Activated T-cell treated with anti-CD3 and anti-CD28 coated beads, Interleukin-2, amount 50 U/mL, for 1 hour (primary cell): ENCODE measurements around the gene SLC25A39.

Source experiments
- DNase-seq: peaks from one replicate; pipeline ENCODE4 v3.0.0-alpha.2; 2020

The SLC25A39 gene

DNA sequence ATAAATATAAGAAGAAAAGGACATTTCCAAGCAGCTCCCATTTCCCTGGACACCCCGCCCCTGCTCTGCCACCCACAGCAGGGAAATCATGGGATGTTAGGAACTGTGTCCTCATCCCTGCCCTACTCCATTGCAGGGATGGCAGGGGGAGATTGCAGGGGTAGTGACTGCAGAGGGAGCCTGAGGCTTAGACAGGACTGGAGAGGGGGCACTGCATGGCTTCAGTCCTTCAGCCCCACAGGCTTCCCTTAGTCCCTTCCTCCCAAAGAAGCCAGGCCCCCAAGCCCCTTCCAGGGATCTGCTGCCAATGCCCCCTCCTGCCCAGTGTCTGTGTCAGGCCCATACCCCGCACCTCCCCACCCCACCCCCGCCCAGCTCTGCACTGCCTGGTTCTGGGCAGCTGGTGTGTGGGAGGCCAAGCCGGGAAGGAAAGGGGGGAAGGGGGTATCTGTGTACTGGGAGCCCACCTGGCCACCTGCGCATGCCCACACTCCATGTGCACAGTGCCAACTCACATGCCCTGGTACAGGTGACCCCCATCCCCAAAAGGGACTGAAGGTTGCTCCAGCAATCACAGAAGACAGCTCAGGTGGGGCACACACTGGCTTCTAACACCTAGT is 13.0 kb downstream of the SLC25A39 start:
- DNase-seq = no peak

DNA sequence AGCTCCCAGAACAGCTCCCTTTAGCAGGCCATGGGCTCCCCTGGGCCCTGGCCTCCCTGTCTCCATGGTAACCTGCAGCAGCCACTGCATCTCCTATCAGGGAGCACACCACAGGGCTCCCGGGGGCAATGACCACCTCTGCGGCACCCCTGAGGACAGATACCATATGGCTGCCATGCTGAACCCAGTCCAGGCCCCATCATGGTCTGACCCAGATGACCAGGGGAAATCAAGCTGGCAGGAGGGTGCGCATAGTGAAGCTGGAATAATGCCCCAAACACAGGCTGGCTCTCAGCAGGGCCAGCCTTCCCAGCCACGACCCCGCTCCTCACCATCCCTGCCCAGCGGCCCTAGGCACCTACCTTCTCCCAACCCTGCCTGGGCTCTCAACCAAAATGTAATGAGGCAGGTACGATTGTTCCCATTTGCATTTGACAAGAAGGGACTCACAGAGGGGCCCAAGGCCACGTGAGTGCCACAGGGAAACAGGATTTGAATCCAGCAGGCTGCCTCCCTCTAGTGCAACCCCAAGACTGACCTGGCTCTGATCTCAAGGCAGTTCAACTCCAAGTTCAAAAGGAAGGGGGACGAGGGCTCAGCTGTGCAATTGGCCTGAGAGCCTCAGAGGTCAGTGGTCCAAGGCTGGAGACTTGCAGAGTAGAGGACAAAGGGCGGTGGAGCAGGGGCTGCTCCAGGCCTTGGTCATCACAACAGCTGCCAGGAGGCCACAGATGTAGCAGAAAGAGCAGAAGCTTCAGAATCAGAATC is 13.8 kb downstream of the SLC25A39 start:
- DNase-seq = no peak

DNA sequence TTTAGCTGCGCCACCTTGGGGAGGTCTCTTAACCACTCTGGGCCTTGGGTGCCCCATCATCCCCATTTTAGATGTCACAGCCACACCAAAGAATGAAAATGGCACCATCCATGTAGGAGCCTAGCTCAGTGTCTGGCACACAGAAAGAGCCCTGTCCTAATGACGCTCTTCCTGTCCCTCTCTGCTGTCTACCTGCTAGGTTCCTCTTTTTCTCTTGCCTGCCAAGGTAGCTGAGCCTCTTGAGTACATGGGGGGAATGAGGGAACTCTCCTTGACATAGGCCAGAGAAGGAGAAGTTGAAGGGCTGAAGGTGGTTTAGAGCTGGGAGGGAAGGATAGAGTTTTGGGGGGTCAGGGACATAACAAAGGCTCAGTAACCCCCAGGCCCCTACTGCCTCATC is 14.4 kb downstream of the SLC25A39 start:
- no peak for DNase-seq

DNA sequence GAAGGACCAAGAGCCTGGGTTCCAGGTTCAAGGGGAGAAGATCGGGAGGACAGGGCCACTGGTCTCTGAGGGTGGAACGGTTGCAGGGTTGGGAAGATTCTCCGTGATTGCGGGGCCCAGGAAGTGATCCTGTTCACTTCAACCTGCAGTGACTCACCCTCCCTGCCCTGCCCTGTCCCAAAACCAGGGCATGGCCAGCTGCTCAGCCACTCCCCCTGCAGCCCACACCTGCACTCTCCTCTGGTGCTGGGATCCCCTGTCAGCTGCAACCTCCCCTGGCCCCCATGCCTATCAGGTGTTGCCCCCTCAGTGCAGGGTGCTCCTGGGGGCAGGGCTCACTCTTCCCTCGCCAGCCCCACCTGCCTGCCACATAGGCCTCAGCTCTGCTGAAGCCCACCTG is 15.2 kb downstream of the SLC25A39 start:
- DNase-seq = no peak

DNA sequence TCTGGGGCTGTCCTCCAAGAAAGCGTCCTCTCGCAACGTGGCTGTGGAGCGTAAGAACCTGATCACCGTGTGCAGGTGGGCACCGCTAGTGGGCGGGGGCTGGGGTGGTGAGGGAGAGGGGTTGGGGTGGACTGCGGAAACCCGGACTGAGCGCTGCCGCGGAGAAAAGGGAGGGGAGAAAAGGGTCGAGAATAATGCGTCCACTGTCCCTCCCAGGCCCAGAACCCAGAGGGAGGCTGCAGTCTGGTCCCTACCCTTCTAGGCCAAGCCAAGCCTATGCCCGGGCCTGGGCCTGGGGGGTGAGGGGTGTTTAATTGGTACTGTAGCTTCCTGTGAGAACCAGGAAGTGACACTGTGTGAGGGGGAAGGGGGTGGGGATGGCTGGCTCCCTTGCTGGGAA is 15.8 kb downstream of the SLC25A39 start:
- no peak for DNase-seq

DNA sequence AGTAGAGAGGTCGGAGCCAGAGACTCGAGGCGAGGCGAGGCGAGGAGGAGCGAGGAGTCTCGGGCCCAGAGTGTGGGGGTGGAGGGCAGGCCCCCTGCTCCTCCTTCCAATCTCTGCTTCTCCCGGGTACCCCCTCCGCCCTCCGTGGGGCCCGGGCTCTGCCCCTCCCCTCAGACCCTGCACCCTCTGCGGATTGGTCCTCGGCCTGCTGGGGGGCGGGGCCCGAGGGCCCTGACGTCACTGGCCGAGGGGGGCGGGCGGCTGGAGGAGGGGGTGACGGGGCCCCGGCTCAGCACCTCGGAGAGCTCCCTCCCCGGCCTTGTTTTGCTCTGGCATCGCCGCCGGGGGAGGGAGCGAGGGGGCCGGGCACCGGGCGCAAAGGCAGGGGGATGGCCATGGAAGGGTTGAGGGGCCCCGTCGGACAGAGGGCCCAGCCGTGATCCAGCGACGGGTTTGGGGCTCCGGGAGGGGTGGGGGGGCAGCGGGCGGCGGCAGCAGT is 16.3 kb downstream of the SLC25A39 start, which contains the start of gene RUNDC3A:
TSS of gene RUNDC3A (plus strand) at position 282 of the 499 bp plus-strand sequence. CDS start 232 bp downstream, outside the sequence.
- DNase-seq = peak; percentile 92

DNA sequence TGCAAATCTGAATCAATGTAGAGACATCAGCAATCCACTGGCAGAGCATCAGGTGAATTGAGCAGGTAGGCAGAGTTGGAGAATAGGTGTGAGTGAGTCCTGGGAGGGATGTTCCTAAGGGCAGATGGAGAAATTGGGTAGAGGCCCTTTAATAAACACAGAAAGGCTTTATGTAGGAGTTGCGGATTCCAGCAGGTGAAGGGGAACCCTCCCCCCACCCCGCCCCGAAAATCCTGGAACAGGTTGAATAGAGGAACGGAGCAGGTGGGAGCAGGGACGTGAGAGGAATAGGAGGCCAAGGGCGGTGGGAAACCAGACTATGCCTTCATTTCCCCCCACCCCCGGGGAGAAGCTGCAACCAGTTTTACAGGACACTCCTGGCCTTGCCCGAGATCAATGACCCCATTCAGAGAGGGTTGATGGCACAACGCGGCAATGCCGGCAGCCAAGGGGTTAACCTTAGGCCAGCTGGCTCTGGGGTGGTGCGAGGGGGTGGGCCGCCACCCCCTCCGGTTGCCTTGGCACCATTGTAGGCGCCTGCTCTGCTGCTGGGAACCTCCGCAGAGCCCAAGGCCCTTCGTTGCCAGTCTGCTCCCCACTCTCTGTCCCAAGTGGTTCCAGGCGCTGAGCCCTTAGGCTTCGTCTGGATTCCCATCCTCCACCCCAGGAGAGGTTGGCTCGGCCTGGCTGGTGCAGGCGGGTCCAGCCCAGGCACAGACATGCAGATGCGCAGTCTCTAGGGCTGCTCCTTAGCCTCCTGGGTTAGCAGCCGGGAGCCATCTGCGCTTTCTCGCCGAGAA is 17.0 kb downstream of the SLC25A39 start:
- DNase-seq = no peak

DNA sequence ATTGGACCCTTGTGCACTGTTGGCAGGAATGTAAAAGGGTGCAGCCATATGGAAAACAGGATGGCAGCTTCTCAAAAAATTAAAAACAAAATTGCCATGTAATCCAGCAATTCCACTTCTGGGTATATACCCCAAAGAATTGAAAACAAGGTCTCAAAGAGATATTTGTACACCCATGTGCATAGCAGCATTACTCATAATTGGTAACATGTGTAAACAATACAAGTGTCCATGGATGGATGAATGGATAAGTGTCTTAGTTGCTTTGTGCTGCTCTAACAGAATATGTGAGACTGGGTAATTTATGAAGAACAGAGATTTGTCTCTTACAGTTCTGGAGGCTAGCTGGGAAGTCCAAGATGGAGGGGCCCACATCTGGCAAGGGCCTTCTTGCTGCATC is 20.0 kb downstream of the SLC25A39 start:
- no peak for DNase-seq

DNA sequence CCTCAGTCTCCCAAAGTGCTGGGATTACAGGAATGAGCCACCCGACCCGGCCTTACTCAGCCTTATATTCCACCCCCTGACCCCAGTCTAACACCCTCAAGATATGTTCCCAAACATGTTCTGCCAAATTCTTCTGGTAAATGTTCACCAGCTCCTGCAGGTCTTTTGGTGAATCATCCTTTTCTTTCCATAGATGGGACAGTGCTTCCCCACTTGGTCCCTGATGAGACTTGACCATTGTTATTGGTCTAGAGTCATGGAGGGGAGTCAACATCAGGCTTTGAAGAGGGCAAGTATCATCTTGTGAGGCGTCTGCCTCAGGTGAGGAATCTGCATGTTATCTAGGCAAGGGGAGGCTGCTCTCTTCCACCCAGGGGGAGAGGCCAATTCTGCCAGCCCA is 26.6 kb downstream of the SLC25A39 start:
- DNase-seq = no peak

DNA sequence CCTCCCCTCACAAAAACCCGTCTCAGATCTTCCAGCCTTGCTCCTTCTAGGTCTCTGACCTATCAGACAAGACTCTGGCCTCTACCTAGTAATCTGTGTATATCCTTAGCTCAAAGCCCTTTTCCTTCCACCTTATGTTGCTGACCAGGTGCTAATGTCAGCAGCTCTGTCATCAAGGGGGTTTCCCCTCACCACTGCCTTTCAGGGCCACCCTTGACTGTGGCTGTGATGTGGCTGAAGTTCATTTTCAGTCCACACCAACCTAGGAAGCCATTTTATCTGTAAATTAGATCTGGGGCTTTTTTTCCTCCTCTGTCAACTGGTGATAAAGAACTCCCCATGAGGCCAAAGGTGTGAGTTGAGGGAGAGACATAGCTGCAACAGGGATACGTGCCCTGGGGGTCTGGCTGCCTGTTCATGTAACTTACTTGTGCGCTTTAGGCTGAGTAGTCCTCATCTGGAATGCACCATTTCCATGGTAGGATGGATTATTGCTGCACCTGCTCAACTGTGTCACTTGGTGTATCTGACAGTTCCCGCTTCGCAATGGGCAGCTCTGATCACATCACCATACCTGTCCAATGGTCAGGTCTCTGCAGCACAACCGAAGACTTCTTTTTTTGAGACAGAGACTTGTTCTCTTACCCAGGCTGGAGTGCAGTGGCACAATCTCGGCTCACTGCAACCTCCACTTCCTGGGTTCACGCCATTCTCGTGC is 31.0 kb downstream of the SLC25A39 start:
- DNase-seq = no peak

DNA sequence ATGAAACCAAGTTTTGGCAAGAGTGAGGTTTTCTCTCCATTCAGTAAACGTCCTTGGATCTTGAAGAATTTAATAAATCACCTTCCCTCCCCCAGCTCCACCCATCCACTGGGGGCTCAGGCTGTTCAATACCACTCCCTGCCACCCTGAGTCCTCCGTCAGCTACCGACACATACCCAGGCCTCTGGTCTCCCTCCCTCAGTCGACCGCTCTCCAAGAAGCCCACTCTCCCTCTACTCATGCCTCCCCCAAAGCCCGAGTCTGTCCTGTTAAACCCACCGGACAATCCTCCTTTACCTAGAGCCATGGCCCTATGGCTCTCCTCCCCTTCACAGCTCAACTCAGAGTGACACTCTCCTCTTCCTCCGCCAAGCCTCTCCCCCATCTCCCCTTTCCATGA is 37.0 kb downstream of the SLC25A39 start:
- no peak for DNase-seq

DNA sequence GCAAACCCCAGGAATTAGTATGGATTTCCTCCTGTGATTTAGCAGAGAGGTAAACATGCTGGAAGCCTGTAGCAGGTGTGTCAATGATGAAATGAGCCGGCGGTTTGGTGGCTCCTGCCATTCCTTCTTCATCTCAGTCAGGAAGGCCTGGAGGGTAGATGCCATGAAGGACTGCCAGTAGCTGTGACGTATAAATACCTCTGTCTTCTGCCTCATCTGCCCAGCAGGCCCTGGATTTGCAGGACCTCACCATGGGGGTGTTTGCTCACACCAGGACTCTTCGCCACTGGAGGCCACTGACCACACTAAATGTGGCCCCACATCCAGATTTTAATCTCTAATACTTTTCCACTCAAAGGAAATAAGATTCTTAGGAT is 40.6 kb downstream of the SLC25A39 start:
- DNase-seq = no peak

DNA sequence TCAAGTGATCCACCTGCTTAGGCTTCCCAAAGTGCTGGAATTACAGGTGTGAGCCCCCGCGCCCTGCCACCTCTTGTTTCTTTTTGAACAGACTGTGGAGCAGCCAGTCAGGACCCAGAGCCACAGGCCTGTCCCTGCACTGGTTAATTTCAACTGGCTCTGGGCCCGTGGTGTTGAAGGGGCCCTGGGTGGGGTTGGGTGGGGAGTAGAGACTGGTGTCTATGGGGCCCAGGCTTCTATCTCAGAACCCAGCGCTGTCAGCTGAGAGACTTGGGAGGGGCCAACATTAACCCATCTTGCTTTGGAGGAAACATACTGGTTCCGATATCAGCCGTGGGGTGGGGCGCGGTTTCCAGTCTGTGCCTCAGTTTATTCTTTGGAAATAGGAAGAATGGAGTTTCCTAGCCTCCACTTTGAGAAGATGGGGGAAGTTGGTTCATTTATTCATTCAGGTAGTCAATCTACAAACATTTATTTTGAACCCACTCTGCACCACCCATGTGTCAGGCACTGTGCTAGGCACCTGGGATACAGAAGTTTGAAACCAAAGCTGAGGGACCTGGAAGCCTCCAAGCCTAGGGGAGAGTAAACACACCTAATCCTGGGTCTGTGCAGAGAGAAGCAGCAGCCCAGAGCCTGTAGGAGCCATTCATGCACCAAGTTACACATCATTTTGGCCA is 41.1 kb downstream of the SLC25A39 start:
- no peak for DNase-seq

DNA sequence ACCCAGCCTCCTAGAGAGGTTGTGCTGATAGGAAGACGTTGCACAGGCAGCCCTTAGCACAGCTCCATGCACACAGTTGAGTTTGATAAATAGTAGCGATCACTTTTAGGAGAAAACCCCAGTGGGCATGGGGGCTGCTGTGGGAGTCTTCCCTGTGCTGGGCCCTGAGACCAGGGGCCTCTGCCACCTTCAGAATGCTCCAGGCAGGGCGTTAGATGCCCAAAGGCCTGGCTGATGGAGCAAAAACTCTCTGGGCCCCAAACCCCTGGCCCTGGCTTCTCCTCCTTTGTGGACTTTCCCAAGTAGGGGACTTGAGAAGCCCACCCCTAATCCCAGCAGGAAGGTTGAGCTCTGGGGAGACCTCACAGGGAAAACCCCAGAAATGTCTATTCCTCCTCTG is 42.4 kb downstream of the SLC25A39 start:
- DNase-seq = no peak

DNA sequence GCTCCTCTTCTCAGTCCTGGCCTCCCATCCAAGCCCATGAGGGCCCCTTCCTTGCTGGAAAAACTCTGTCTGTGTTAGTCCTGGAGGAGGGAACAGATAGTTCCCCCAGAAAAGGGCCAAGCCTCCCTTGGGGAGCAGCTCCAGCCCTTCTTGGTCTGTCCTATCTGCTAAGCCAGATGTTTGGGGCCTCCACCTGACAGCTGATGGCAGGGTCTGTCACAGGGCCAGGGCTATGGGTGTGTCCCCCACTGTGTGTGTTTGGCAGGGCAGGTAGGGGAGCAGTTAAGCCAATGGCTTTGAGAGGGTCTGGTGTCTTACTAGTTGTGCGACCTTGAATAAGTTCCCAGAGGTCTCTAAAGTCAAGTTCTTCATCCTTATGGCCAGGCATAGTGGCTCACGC is 43.1 kb downstream of the SLC25A39 start:
- no peak for DNase-seq

DNA sequence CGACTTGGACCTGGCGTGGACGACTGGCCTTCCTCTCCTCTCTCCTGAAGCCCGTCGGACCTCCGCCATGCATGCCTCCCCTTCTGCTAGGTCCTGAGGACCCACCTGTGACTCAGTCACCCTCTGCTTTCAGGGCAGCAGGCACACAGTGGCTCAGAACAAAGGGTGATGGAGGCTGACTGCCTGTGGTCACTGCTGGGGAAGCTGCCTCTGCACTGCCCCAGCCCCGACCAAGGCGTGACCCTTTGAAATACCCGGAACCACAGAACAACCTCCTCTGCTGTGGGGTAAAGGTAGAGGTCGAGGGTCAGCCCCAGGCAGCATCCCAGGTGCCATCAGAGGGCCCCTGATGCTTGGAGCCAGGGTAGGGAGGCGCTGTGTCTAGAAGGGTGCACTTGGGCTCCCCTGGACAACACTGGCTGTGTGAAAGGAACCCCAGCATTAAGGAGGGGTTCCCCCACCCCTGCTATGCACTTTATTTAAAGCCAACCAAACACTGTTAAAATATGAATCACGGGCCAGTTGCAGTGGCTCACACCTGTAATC is 44.2 kb downstream of the SLC25A39 start:
- no peak for DNase-seq

DNA sequence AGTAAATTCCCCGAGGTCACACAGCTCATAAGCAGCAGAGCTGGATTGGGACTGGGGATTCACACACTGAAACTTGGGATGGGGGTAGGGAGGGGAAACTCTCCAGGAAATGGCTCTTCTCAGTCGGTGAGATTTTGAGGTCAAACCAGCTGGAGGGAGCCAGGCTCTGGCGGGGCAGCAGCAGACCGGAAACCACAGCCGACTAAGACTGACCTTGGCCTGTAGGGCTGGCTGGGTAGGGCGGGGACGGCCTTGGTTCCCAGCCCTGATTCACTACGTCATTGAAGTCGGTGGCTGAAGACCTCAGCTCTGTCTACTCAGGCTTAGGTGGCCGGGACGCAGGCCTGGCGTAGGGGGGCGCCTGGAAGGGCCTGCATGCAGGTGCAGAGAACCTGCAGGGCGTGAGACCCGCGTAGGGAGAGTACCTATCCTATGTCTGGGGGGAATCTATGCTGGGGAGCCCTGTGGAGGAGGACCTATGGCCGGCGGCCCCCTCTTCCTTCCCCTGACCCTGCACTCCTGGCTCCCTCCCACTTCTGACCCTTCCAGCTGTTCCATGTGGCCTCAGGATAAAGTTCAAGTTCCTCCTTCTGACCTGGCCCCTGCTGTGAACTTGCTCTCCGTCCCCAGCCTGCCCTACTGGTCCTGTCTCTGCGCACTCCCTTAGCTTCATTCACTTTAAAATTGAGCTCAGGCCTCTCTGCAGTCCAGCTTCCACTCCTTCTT is 44.8 kb downstream of the SLC25A39 start:
- DNase-seq = no peak

DNA sequence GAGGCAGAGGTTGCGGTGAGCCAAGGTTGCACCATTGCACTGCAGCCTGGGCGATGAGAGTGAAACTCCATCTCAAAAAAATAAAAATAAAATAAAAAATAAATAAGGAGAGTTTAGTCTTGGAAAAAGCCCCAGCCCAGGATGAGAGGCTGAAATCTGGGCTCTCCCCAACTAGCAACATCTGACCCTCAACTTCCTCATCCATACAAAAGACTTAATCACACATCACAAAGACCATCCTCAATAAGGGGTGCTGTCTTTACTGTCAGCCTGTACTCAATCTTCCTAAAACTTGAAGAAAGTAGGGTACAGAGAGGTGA is 45.3 kb downstream of the SLC25A39 start:
- DNase-seq = no peak

DNA sequence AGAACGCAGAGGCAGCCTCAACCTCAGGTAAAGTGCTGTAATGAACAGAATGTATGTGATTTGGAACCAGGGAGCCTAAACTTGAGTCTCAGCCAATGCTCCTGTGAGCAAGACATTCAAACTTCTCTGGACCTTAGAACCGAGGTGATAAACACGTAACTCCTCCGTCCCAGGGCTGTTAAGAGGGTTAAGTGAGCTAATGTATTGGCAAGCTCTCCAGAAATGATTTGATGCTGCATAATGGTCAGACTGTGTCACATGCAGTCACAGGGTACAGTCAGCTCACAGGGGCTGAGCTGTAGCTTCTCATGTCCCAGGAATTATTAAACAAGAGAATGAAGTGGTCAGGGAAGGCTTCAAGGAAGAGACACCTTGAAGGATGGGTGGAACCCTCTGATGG is 46.6 kb downstream of the SLC25A39 start:
- no peak for DNase-seq

DNA sequence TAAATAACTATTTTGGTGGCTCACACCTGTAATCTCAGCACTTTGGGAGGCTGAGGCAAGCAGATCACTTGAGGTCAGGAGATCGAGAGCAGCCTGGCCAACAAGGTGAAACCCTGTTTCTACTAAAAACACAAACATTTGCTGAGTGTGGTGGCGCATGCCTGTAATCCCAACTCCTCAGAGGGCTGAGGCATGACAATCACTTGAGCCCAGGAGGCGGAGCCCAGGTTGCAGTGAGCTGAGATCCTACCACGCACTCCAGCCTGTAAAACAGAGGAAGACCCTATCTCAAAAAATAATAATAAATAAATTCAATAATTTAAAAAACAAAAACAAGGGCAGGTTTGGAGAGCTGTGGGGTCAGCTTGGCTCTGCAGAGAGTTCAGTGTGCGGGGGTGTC is 51.0 kb downstream of the SLC25A39 start:
- no peak for DNase-seq

DNA sequence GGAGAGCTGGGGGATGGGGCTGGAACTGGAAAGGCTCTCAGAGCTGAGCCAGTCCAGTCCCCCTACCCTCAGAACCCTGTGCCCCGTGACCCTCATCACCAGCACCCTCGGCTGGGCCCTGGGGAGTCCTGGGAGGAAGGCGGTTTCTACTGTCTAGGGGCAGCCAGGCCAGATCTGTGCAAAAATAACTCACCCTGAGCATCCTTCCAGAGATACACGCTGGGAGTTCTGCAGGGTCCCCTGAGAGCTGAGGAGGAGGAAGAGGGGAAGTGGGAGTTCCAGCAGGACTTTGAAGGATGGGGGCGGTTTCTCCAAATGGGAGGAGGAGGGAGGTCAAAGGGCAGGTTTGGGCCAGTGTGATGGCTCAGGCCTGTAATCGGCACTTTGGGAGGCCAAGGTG is 51.7 kb downstream of the SLC25A39 start:
- no peak for DNase-seq
